ENCODE measurements around the gene ALCAM. TPM values are rescaled to one million over a fixed set of nuclear protein-coding genes. Genes with fewer than 3 reads are reported as not detected.

ALCAM gene
- total RNA-seq, 1 experiment from 2014 or later: 0.85 TPM

DNA sequence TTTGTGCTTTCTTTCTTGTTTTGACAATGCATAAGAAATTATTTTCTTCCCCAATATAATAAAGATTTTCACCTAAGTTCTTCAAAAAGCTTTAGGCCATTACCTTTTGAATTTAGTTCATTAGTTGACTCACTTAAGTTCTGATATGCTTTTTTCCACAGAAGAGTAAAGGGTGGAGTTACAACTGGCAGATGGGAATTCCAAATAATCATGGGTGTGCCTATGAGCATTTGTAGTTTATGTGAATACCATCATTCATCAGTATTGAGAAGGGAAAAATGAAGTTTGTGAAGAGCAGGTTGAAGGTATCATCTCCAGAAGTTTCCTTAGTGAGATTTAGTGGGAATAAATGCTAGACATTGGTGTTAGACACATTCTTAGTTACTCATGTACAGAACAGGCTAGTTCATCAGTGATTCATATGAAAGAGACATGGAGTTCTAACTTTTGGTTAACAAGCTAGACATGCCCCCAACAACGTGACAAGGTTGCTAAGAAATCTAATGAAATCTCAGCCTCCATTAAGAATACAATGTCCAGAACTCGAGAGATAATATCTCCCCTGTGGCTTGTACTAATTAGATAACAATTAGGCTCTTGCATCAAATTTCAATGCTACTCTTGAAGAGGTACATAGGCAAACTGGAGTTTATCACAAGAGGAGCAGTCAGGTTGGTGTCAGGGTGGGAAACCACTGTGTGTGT lies 16.9 kb upstream of the ALCAM start:
- H3K36me3 ChIP-seq: no peaks in the 10 kb centered on the region
- DNase-seq: no peak
- 0 out of 2 replicates have a peak, but pooled peaks cover 3% of the 10 kb centered on the region for H3K4me1 ChIP-seq
- no peak overlapping the region for H3K4me3 ChIP-seq
- H3K27me3 ChIP-seq: no peaks in the 10 kb centered on the region
- H3K9me3 ChIP-seq (replicated peaks): no peaks in the 10 kb centered on the region
- no peak overlapping the region for H3K27ac ChIP-seq

DNA sequence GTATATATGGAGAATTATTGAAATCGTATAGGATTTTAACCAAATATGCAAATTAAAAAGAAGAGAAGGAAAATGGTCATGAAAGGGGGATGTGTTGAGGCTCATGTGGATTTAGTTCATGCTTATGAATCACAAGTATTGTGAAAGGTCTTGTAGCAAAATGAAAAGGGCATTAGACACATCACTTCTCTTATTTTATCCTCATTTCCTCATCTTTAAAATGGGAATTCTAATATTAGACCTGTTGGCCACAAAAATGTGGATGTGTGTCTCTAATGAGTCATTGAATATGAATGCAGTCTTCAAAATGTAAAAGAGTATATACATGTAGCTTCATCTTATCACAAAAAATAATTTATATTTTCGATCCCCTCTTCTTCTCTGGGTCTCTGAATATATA lies 14.9 kb upstream of the ALCAM start:
- no peak for DNase-seq
- Histone ChIP-seq H3K27me3 (no peaks in the 10 kb centered on the region), H3K36me3 (no peaks in the 10 kb centered on the region), H3K4me3 (no peak overlapping the region), H3K9me3 (replicated peaks) (no peaks in the 10 kb centered on the region), H3K4me1 (0 out of 2 replicates have a peak, but pooled peaks cover 3% of the 10 kb centered on the region), H3K27ac (no peak overlapping the region)

DNA sequence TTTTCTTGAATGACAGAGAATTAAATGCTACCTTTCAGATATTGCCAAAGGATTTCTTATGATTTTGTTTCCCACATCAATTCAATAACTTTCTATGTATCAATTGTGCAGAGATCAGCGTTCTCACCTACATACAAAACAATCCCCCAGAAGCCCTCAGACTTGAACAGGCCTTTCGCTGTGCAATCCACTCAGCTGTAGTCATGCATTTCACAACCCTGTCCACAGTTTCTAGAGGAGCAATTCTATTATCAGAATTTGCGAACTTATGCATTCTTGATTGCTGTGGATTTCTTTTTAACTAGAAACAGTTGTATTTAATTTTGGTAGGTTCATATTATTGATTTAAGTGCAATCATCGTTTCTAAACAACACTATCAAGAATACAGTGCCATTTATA lies 13.7 kb upstream of the ALCAM start:
- Histone ChIP-seq H3K27me3 (no peaks in the 10 kb centered on the region), H3K27ac (no peak overlapping the region), H3K4me1 (0 out of 2 replicates have a peak, but pooled peaks cover 3% of the 10 kb centered on the region), H3K4me3 (no peak overlapping the region), H3K9me3 (replicated peaks) (no peaks in the 10 kb centered on the region), H3K36me3 (no peaks in the 10 kb centered on the region)
- DNase-seq: no peak

DNA sequence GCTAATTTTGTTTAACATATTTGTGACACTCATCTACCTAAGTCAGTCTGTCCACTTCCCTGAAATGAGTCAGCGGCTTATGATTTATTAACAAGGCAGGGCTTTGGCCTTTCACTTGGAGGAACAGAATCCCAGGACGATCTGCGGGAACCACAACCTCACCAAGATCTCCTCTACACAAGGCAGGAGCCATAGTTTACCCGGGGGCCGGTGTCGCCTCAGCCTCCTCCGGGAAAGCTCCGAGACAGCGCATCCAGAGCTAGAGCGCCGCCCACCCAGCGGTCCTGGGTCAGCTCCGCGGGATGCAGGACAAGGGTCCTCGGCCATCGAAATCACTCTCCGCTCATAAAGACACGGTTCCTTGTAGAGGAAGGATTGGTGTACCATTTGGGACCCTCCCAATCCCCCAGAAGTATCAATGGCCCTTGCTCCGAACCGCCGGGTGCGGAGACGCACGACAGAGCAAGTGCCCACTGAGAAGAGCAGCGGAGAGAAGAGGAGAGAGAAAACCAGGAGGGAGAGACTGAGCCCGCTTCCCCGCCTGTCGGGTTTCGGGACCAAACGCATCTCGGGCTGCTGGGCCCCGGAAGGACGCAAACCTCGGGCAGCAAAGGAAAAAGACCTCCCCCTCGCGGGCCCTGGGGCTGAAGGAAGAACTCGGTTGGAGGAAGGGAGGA lies 13.1 kb upstream of the ALCAM start:
- H3K36me3 ChIP-seq: no peaks in the 10 kb centered on the region
- H3K9me3 ChIP-seq (replicated peaks): no peaks in the 10 kb centered on the region
- 0 out of 2 replicates have a peak, but pooled peaks cover 3% of the 10 kb centered on the region for H3K4me1 ChIP-seq
- H3K27ac ChIP-seq: no peak overlapping the region
- no peak overlapping the region for H3K4me3 ChIP-seq
- no peaks in the 10 kb centered on the region for H3K27me3 ChIP-seq
- no peak for DNase-seq

DNA sequence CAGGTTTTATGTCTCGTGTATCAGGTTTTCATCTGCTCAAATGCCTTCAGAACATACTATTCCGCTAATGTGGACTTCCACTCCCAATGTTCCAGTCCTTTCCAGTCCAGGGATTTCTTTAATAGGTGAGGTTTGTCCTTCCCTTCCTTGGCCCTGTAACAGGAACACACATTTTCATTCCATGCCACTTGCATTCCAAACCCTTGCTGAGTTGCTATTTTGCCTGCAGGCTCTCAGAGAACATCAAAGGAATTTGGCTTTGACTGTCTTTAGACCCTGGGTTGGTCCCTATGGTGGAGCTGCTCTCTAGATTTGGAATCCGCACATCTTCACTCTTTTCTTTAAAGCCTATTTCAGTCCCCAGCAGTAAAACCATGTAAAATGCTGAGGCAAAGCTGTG lies 12.3 kb upstream of the ALCAM start:
- Histone ChIP-seq H3K4me3 (no peak overlapping the region), H3K27ac (no peak overlapping the region), H3K9me3 (replicated peaks) (no peaks in the 10 kb centered on the region), H3K27me3 (no peaks in the 10 kb centered on the region), H3K36me3 (no peaks in the 10 kb centered on the region), H3K4me1 (0 out of 2 replicates have a peak, but pooled peaks cover 3% of the 10 kb centered on the region)
- DNase-seq: no peak

DNA sequence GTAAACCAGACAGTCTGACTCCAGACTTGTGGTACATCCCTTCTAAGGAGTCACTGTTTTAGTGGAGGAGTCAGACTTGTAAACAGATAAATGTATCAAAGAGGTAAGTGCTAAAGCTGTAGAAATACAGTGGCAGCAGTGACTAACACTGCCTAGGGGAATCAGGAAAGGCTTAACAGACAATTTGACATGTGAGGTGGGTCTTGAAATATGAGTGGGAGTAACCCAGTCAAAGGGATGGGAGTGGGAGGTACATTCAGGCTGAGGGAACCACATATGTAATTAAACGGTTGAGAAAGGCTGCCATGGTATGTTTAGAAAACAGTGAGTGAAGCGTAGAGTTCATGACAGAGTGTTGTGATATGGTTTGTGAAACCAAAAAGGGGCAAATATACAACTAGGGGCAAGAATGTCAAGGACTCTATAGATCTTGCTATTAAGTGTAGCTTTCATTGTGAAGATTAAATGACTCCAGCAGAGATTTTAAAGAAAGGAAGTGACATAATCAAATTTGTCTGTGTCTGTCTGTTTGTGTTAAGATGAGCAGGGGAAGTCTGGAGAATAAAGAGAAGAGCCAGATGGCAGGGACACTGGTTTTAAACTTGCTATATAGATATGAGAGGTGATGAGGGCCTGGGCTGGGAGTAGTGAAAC lies 11.2 kb upstream of the ALCAM start:
- H3K27me3 ChIP-seq: no peaks in the 10 kb centered on the region
- H3K9me3 ChIP-seq (replicated peaks): no peaks in the 10 kb centered on the region
- 0 out of 2 replicates have a peak, but pooled peaks cover 3% of the 10 kb centered on the region for H3K4me1 ChIP-seq
- DNase-seq: no peak
- no peak overlapping the region for H3K27ac ChIP-seq
- H3K4me3 ChIP-seq: no peak overlapping the region
- no peaks in the 10 kb centered on the region for H3K36me3 ChIP-seq

DNA sequence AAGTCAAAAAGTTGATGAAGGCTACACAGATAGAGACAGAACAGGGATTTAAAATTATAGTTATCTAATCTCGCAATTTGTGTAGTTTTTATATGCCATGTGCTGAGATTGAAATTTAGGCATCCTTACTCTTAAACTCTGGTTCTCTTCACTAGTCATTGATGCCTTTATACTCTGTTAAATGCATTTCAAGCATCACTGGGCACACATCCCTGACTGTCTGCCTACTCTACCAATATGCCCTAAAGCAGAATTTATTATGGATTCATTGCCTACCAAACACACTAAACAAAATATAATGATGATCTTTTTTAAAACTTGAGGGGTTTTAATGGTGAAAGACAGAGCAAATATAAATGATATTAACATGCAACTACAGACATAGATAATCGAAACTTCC lies 10.3 kb upstream of the ALCAM start:
- DNase-seq: no peak
- H3K9me3 ChIP-seq (replicated peaks): no peaks in the 10 kb centered on the region
- H3K36me3 ChIP-seq: no peaks in the 10 kb centered on the region
- H3K27me3 ChIP-seq: no peaks in the 10 kb centered on the region
- no peak overlapping the region for H3K27ac ChIP-seq
- H3K4me1 ChIP-seq: 0 out of 2 replicates have a peak, but pooled peaks cover under 1% of the 10 kb centered on the region
- no peak overlapping the region for H3K4me3 ChIP-seq

DNA sequence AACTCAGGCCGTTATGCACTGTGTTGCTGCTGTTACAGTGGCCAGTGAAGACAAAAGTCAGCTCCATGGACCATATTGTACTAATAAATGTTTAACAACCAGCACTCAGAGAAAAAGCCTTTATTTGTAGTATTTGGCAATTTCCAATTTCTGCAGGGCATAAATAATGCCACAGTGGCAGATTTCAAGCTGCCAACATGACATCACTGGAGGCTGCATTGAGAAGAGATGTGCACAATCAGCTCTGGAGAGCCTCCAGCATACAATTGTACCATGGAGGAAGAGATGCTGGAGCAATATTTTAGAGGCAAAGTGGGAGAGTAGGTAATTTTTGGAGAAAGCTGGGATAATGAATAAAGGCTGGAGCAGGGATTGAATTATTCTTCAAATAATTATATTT lies 9.7 kb upstream of the ALCAM start:
- Histone ChIP-seq H3K36me3 (no peaks in the 10 kb centered on the region), H3K27ac (no peak overlapping the region), H3K9me3 (replicated peaks) (no peaks in the 10 kb centered on the region), H3K4me3 (no peak overlapping the region), H3K4me1 (no peaks in the 10 kb centered on the region), H3K27me3 (no peaks in the 10 kb centered on the region)
- no peak for DNase-seq

DNA sequence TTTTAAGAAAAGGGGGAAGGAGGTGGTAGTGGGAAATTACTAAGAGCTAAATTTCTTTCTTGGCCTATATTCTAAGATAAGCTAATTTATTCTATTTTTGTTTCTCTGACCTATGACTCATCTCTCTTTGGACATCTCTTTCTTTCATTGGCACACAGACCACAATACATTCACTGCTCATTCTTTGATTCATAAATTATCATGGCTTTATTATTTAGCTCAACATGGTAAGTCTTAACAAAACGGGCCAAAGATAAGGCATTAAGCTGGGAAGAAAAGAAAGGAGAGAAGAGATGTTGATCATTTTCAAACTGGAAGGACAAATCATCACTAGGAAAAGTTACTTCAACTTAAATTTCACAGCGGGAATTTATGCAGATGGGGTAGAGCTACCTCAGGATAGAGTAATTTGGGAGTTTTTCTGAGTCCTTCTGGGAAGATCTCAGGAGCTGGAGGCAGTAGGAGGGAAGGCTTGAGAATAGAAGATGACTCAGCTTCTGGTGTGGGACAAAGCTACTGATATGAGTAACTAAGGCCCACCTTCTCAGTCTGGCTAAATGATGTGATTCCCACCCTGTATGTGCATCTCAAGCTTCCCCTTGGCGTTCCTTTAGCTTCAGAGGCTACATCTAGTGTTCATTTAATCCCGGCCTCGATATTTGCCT lies 7.5 kb upstream of the ALCAM start:
- no peaks in the 10 kb centered on the region for H3K9me3 ChIP-seq (replicated peaks)
- H3K27me3 ChIP-seq: no peaks in the 10 kb centered on the region
- no peak overlapping the region for H3K27ac ChIP-seq
- no peak overlapping the region for H3K4me3 ChIP-seq
- H3K36me3 ChIP-seq: no peaks in the 10 kb centered on the region
- DNase-seq: no peak
- no peaks in the 10 kb centered on the region for H3K4me1 ChIP-seq

DNA sequence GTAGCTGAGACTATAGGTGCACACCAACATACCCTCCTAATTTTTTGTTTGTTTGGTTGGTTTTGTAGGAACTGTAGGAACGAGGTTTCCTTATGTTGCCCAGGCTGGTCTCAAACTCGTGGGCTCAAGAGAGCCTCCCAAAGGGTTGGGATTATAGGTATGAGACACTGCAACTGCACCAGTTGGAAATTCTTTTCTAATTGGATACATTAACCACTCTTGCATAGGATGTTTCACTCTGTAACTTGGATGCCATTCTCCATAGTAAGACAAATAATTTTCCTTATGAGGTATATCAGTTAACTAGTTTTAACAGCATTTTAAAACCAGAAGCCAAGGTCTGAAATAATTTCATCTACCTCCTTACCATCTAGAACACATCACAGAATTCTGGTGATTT lies 6.7 kb upstream of the ALCAM start:
- no peaks in the 10 kb centered on the region for H3K9me3 ChIP-seq (replicated peaks)
- H3K27me3 ChIP-seq: no peaks in the 10 kb centered on the region
- DNase-seq: no peak
- no peak overlapping the region for H3K27ac ChIP-seq
- no peaks in the 10 kb centered on the region for H3K4me1 ChIP-seq
- no peaks in the 10 kb centered on the region for H3K36me3 ChIP-seq
- H3K4me3 ChIP-seq: no peak overlapping the region

DNA sequence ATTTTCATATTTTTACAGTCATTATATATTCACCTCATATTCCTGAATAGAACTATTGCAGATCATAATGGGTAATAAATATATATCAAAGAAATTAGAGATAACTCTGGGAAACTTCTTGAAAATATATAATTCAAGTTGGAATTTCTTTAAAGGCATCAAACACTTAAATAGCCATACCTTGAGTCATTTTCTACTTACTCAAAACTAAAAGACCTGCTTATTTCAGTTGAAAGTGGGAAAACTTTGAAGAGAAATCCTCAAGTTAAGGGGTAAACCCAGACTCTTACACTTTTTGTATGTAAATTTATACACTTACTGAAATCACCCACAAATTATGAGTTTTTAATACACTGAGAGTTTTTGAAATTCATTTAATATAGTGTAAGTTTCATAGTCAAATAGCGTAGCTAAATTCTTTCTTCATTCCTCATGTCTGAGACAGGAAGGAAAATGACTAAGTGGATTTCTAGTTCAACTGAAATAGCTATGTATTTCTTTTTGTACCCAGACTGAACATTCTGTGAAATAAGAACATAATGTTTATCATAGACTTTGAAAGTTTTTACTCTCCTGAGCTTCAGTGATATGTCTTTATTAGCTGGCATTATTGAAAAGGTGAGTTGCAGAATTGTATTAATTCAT lies 4.6 kb upstream of the ALCAM start:
- Histone ChIP-seq H3K27ac (no peak overlapping the region), H3K4me1 (no peaks in the 10 kb centered on the region), H3K27me3 (no peaks in the 10 kb centered on the region), H3K36me3 (no peaks in the 10 kb centered on the region), H3K4me3 (no peak overlapping the region), H3K9me3 (replicated peaks) (no peaks in the 10 kb centered on the region)
- DNase-seq: no peak

DNA sequence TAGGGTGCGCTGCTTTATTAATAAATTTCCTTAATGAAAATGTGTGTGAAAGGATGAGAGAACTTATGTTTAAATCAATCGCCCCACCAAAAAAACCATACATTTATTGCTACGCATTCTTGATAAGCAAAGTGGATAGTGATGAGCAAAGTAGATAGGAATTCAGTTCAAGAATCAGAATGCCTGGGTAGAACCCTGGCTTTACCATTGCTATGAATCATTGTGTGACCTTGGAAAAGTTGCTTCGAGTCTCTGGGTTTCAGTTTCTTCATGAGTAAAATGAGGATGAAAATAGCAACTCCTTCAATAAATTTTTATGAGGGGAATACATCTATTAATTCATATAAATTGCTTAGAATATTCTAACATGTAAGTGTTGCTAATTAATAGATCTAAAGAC lies 2.6 kb upstream of the ALCAM start:
- Histone ChIP-seq H3K27ac (no peak overlapping the region), H3K4me3 (no peak overlapping the region), H3K4me1 (no peaks in the 10 kb centered on the region), H3K36me3 (no peaks in the 10 kb centered on the region), H3K27me3 (no peaks in the 10 kb centered on the region; the same call in 1 of the 2 replicates), H3K9me3 (replicated peaks) (no peaks in the 10 kb centered on the region)
- DNase-seq: no peak

DNA sequence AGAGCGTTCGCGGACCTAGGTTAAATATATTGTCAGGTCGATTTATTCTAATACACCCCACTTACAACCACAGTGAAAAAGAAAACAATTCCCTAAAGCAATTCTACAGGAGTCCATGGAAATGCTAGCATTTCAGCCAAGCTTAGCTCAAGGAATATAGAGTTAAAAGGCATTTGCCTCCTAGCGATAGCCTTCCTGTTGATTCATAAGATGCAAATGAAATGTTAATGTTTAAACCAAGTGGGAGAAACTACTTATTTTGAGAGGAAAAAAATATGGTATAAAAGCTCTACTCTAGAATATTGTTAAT lies 1.7 kb upstream of the ALCAM start:
- Histone ChIP-seq H3K27ac (no peak overlapping the region), H3K4me1 (no peaks in the 10 kb centered on the region), H3K4me3 (no peak overlapping the region), H3K9me3 (replicated peaks) (no peaks in the 10 kb centered on the region), H3K27me3 (no peaks in the 10 kb centered on the region; the same call in 1 of the 2 replicates), H3K36me3 (no peaks in the 10 kb centered on the region)
- no peak for DNase-seq

DNA sequence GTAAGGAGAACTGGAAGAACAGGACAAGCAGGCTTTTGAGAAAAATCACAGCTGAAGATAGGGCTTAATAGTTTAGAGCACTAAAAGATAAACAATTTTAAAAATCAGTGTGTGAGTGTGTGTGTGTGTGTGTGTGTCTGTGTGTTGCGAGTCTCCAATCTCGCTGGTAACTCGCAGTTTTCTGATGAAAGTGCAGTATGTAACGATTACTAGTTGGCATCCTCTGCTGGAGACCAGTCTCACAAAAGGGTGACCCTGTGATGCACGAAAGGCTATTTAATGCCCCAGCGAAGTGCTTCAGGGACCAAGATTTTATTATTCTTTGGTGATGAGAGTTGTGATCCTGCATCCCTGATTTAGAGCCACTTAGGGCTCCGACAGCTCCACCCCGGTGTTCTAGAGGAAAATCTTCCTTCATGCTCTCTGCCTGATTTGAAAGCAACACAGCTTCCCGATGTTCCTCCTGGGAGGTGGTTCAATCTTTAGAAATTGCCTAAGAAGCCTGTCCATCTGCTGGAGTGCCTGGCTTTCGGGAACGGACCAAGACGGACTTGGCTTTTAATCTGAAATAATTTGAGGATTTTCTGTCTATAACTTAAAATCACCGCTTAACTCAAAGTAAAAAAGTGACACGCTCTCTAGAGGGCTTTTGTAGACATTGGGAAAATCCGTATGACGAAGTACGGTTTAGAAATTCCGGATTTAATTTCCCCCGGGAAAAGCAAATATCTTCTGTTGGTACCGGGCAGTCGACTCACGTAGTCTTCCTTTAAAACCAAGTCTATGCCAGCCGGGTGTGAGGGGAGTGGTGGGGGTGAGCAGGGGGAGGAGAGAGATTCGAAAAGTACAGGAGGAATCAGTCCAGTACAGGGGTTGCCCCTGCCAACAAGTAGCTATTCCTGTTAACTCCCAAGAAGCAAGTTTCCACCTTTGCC lies 1.1 kb upstream of the ALCAM start:
- Histone ChIP-seq H3K9me3 (replicated peaks) (no peaks in the 10 kb centered on the region), H3K36me3 (no peaks in the 10 kb centered on the region), H3K27ac (no peak overlapping the region), H3K4me1 (no peaks in the 10 kb centered on the region), H3K4me3 (no peak overlapping the region), H3K27me3 (no peaks in the 10 kb centered on the region; the same call in 1 of the 2 replicates)
- DNase-seq: no peak

Data from SJCRH30 (cell line).